ENCODE results near the gene DUT. TPM values are rescaled to one million over a fixed set of nuclear protein-coding genes. Genes with fewer than 3 reads are reported as not detected.

DUT gene
- total RNA-seq, 1 donor from 2014 or later, result 140 TPM

GRCh38 chr15:48367483-48367882 is 36.3 kb downstream of the DUT start:
- no peak for DNase-seq (ENCODE audit: extremely low read depth, low read depth, low spot score)

DNA sequence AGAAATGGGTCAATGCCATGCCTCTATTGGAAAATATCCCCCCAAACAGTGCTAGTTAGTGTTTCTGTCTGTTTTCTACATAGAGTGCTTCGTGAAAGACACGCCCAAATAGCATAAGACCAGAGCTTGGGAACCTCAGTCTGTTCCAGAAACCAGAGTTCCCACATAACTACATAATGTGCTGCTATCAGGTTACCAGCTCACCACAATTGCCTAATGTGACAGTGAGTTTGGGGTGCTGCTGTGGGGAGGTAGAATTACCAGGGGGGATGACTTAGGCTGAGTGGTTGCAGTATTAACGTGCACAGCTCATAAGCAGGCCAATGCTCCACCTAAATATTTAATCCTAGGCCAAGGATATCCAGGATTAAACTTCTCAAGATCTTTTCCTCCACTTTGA is 39.2 kb downstream of the DUT start:
- no peak for DNase-seq (ENCODE audit: extremely low read depth, low read depth, low spot score)

DNA sequence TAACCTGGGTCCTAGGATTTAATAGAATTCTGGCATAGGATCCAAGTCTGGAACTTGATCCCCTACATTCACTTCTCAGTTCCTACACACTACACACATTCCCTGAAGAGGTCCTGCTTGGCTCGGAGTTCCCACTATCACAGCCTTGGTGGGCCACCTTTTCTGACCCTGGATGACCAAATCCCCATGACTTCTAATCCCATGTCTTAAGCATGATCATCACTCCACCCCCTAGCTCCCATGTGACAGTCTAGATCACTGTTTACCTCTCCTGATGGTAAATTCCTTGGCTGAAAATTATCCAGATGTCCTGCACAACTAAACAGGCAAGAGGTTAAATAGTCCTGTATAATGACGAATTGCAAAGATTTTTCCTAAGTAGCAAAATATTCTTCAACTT is 40.3 kb downstream of the DUT start:
- no peak for DNase-seq (ENCODE audit: extremely low read depth, low read depth, low spot score)

DNA sequence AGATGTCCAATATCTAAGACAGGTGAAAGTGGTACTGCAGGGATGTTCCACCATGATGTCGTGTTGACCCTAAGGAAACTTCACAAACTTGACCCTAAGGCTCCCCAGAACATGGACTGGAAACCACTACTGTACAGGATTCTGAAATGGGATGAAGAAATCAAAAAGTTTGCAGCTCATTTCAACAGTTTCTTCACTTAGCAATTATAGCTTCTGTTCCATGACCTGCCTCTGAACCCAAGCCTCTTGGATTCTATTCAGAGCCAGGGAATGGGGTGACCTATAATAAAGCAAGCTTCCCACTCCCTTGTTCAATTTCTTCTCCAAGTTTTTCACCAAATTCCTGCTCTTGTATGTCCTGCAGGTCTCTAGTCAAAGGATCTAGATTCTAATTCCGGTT is 40.7 kb downstream of the DUT start:
- no peak for DNase-seq (ENCODE audit: extremely low read depth, low read depth, low spot score)

DNA sequence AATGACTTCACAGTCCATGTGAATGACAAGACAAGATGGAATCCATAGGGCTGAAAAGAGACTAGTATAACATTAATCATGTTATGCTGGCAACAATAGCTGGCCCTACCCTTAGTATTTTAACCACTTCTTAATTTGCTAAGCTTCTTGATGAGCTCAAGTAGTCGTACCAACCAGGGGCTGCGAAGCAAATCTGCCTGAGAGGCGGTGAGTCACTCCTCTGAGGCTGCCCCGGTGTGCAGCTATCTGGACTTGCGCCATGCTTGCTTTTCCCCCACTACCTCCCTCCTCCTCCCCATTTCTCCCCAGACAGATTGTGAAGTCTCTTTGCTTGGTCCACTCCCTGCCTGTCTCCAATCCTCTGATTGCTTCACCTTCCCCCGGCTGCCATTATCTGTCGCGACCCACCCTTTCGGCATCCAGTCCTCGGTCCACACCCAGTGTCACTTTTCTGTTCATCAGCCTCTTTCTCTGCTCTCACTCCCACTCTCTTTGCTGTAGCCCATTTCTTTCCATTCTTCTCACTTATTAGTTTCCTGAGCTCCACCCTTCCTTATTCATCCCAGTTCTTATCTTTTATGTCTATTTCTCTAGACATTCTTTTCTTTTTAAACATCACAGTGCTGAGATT is 42.7 kb downstream of the DUT start:
- DNase-seq (ENCODE audit: extremely low read depth, low read depth, low spot score), result no peak

DNA sequence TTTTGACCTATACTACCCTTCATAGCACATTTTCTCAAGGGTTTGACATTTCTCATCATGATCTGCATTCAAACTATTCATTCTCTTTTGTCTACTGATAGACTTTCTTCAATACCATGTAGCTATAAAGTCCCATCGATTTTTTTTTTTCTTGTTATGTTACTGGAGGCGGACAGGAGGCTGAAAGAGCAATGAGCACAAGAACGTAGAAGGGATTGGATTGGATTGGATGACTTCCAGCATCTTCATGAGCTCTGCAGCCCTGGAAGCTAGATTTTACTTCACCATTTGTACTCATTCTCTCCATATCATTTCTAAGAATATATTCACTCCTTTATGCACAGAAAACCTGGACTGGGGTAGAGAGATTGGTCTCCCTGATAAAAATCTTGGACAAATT is 43.2 kb downstream of the DUT start:
- DNase-seq (ENCODE audit: extremely low read depth, low read depth, low spot score), result no peak

- no peak for DNase-seq (ENCODE audit: extremely low read depth, low read depth, low spot score)
These were observed 44.5 kb downstream of the DUT start for GRCh38 chr15:48375767-48376166.

GRCh38 chr15:48380198-48380597 is 49.0 kb downstream of the DUT start:
- no peak for DNase-seq (ENCODE audit: extremely low read depth, low read depth, low spot score)

- DNase-seq (ENCODE audit: extremely low read depth, low read depth, low spot score), result no peak
These were observed 50.6 kb downstream of the DUT start for GRCh38 chr15:48381861-48382260.

- DNase-seq (ENCODE audit: extremely low read depth, low read depth, low spot score), result no peak
These were observed 51.8 kb downstream of the DUT start for GRCh38 chr15:48383031-48383430.

- no peak for DNase-seq (ENCODE audit: extremely low read depth, low read depth, low spot score)
These were observed 53.4 kb downstream of the DUT start for GRCh38 chr15:48384616-48385015.

DNA sequence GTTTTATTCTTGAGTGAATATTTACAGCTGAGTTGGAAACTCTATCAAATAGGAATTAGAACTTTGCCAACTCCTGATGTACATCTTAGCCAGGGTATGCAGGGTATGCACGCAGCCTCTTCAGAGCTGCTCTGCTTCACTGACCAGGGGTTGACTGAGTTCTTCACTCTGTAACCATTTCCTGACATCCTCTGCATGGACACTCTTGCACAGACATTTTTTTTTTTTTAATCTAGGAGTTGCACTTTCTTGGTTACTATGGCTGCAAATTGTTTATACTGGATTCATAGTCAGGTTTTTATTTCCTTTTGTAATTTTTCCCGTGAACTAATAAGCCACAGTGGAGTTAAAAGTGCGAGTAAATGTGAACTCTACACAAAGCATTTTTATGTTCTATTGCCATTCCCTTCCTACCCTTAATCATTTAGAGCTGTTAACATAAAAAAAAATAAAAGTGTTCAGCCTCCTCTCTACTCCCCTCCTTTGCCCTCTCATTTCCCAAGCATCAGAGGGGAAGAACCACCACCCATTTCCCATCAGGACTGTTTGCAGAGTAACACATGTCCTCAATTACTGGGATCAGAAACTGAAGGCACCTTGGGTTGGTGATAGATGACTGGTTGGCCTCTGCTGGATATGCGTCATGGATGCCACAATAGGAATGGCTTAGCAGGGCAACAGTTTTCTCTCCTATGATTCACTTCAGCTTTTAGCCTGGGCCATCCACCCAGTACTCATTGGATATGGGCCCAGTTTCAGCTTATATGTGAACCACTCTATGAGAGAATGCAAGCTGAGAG is 54.0 kb downstream of the DUT start:
- no peak for DNase-seq (ENCODE audit: extremely low read depth, low read depth, low spot score)

- DNase-seq (ENCODE audit: extremely low read depth, low read depth, low spot score), result no peak
These were observed 57.0 kb downstream of the DUT start for GRCh38 chr15:48388016-48388851.

GRCh38 chr15:48388910-48389309 is 57.7 kb downstream of the DUT start:
- DNase-seq (ENCODE audit: extremely low read depth, low read depth, low spot score), result no peak

- DNase-seq (ENCODE audit: extremely low read depth, low read depth, low spot score), result no peak
These were observed 58.5 kb downstream of the DUT start for GRCh38 chr15:48389691-48390143.

GRCh38 chr15:48391950-48392349 is 60.7 kb downstream of the DUT start:
- no peak for DNase-seq (ENCODE audit: extremely low read depth, low read depth, low spot score)

DNA sequence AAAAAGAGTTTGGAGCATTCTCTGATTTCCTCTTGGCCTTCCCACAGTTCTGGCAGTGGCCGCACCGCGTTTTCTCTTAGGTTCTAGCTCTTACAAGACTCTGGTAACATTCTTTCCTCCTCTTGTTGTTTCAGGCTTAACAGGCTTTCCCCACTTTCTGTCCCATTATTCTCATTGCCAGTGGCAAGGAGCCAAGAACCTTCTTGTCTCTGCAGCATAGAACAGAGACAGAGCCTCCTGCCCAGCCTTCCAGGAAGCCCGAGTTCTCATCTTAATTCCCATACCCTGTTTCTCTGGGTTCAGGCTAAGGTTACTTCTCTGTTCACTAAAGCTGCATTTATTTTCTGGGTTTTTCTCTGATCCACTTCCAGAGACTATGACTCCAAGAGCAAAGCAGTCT is 61.1 kb downstream of the DUT start:
- no peak for DNase-seq (ENCODE audit: extremely low read depth, low read depth, low spot score)

All from glomerular endothelial cell (primary cell).